Small intestine (tissue), 7 donors: ENCODE results near the gene CALHM1. TPM values are rescaled to one million over a fixed set of nuclear protein-coding genes. Genes with fewer than 3 reads are reported as not detected.
A peak's percentile ranks its signal among the peaks of the same experiment; 100 is the strongest.

Experiments used
- DNase-seq, 2 donors: peaks; one replicate each; pipeline versions ENCODE4 v3.0.0 to v3.0.0-alpha.2; 2013
- FAIRE-seq: peaks from 2 replicates; lab custom pipeline; 2012; peaks lifted over from hg19 to GRCh38; lab: Jason Lieb, UNC
- H3K27ac ChIP-seq, 3 donors: one replicate each; pipeline ENCODE4 v1.5.1; 2013; ENCODE audit warnings: low read length in 2 of 3, mild to moderate bottlenecking in 2 of 3, control low read depth in 1 of 3, inconsistent platforms in 1 of 3, low read depth in 1 of 3, moderate library complexity in 1 of 3
- H3K27me3 ChIP-seq, 3 donors: one replicate each; pipeline ENCODE4 v1.6.1; 2013; ENCODE audit warnings: low read length in 3 of 3, inconsistent platforms in 1 of 3; ENCODE audit not compliant: control insufficient read depth in 3 of 3, insufficient read depth in 3 of 3
- H3K36me3 ChIP-seq, 3 donors: one replicate each; pipeline ENCODE4 v1.6.1; 2013; ENCODE audit warnings: low read length in 3 of 3, inconsistent platforms in 1 of 3, low read depth in 1 of 3, mild to moderate bottlenecking in 1 of 3, moderate library complexity in 1 of 3; ENCODE audit not compliant: control insufficient read depth in 3 of 3, insufficient read depth in 2 of 3
- H3K4me1 ChIP-seq, 3 donors: one replicate each; pipeline ENCODE4 v1.6.1; 2013; ENCODE audit warnings: low read length in 2 of 3, inconsistent platforms in 1 of 3, low read depth in 1 of 3, mild to moderate bottlenecking in 1 of 3, moderate library complexity in 1 of 3; ENCODE audit not compliant: control insufficient read depth in 3 of 3, insufficient read depth in 2 of 3
- H3K4me3 ChIP-seq, 3 donors: one replicate each; pipeline ENCODE4 v1.5.1; 2013; ENCODE audit warnings: low read length in 3 of 3, control low read depth in 1 of 3, inconsistent platforms in 1 of 3, low read depth in 1 of 3, mild to moderate bottlenecking in 1 of 3, moderate library complexity in 1 of 3
- H3K9me3 ChIP-seq, 2 donors: one replicate each; pipeline ENCODE4 v1.6.1; 2013; ENCODE audit warnings: low read depth in 1 of 2, low read length in 1 of 2; ENCODE audit not compliant: control insufficient read depth in 2 of 2, insufficient read depth in 1 of 2
- WGBS, 3 donors: extraction: QIAGEN DNeasy Blood & Tissue Kit; methylation state at CpG; one replicate each; pipeline ENCODE4 v1.1.7; 2013; 5-methylcytosine and 5-hydroxymethylcytosine counted together
- polyA plus RNA-seq, 4 donors: library from polyadenylated mRNA; stranded (reverse) in 3 of 4; unstranded in 1 of 4; fragments of 200-250 nt in 3 of 4; fragments of 120-200 nt in 1 of 4; gene quantifications; one replicate each; pipeline versions ENCODE4 v1.2.1 to v1.2.3, GENCODE V29; 2013
- donor health status: healthy with polysubstance abuse.
- donor health status: control.
- donor health status: control.
- donor health status: Bipolar disorder and iron deficiency.
- donor health status: healthy.

The CALHM1 gene
- polyA plus RNA-seq, 4 donors, result 0.03 to 0.06 TPM; not detected in 2

- H3K4me1 ChIP-seq, result peaks cover 0 to 6% (median 0%) of the 10 kb centered on the region in 3 donors
- H3K4me3 ChIP-seq, result no peak overlapping the region
- H3K9me3 ChIP-seq, result no peaks in the 10 kb centered on the region
- DNase-seq (no peak), FAIRE-seq (no peak)
- H3K27ac ChIP-seq, result no peak overlapping the region
- H3K36me3 ChIP-seq, result peaks cover 8 to 59% (median 15%) of the 10 kb centered on the region in 3 donors
- 54 to 81% (median 79%) methylated on average over 1 of the region's 1 CpG for WGBS, 3 donors
- no peaks in the 10 kb centered on the region for H3K27me3 ChIP-seq
Measured at GRCh38 chr10:103448746-103449145, 10.0 kb downstream of the CALHM1 start.

- Histone ChIP-seq H3K36me3 (peaks cover 15 to 75% (median 21%) of the 10 kb centered on the region in 3 donors), H3K27me3 (no peaks in the 10 kb centered on the region), H3K27ac (no peak overlapping the region), H3K4me3 (no peak overlapping the region), H3K4me1 (no peaks in the 10 kb centered on the region), H3K9me3 (no peaks in the 10 kb centered on the region)
- WGBS, 3 donors, result 96 to 99% (median 97%) methylated on average over 23 of the region's 23 CpGs
- no peak for DNase-seq
- no peak for FAIRE-seq
Measured at GRCh38 chr10:103447187-103447586, 11.5 kb downstream of the CALHM1 start.

GRCh38 chr10:103445767-103446567, 12.7 kb downstream of the CALHM1 start:
- DNase-seq (no peak), FAIRE-seq (no peak)
- H3K36me3 ChIP-seq, result peaks cover 18 to 87% (median 28%) of the 10 kb centered on the region in 3 donors
- no peaks in the 10 kb centered on the region for H3K4me1 ChIP-seq
- H3K9me3 ChIP-seq, result no peaks in the 10 kb centered on the region
- H3K27me3 ChIP-seq, result no peaks in the 10 kb centered on the region
- H3K4me3 ChIP-seq, result no peak overlapping the region
- 61 to 82% (median 75%) methylated on average over 12 of the region's 12 CpGs for WGBS, 3 donors
- H3K27ac ChIP-seq, result peak overlapping the region in 2 of 3 donors; percentile 21 to 77

- H3K4me1 ChIP-seq, result no peaks in the 10 kb centered on the region
- H3K27me3 ChIP-seq, result no peaks in the 10 kb centered on the region
- no peak overlapping the region for H3K4me3 ChIP-seq
- H3K27ac ChIP-seq, result peak overlapping the region in 1 of 3 donors; percentile 77
- H3K36me3 ChIP-seq, result peaks cover 18 to 91% (median 29%) of the 10 kb centered on the region in 3 donors
- FAIRE-seq (no peak), DNase-seq (no peak)
- 81 to 94% (median 91%) methylated on average over 9 of the region's 9 CpGs for WGBS, 3 donors
- no peaks in the 10 kb centered on the region for H3K9me3 ChIP-seq
Measured at GRCh38 chr10:103445366-103445765, 13.3 kb downstream of the CALHM1 start.

- Histone ChIP-seq H3K4me3 (no peak overlapping the region), H3K9me3 (no peaks in the 10 kb centered on the region), H3K4me1 (no peaks in the 10 kb centered on the region), H3K27me3 (no peaks in the 10 kb centered on the region), H3K36me3 (peaks cover 18 to 92% (median 30%) of the 10 kb centered on the region in 3 donors), H3K27ac (peak overlapping the region in 1 of 3 donors; percentile 4)
- WGBS, 3 donors, result 82 to 87% (median 85%) methylated on average over 10 of the region's 10 CpGs
- DNase-seq (no peak), FAIRE-seq (no peak)
Measured at GRCh38 chr10:103444478-103444877, 14.2 kb downstream of the CALHM1 start.

- H3K27ac ChIP-seq, result no peak overlapping the region
- H3K4me1 ChIP-seq, result no peaks in the 10 kb centered on the region
- FAIRE-seq (no peak), DNase-seq (no peak)
- no peaks in the 10 kb centered on the region for H3K27me3 ChIP-seq
- no peak overlapping the region for H3K4me3 ChIP-seq
- no peaks in the 10 kb centered on the region for H3K9me3 ChIP-seq
- 88 to 95% (median 93%) methylated on average over 23 of the region's 23 CpGs for WGBS, 3 donors
- peaks cover 21 to 90% (median 30%) of the 10 kb centered on the region in 3 donors for H3K36me3 ChIP-seq
Measured at GRCh38 chr10:103443475-103444185, 15.1 kb downstream of the CALHM1 start.

GRCh38 chr10:103442031-103442461, 16.7 kb downstream of the CALHM1 start:
- Histone ChIP-seq H3K4me3 (no peak overlapping the region), H3K27ac (no peak overlapping the region), H3K27me3 (no peaks in the 10 kb centered on the region), H3K9me3 (no peaks in the 10 kb centered on the region), H3K36me3 (peaks cover 30 to 96% (median 32%) of the 10 kb centered on the region in 3 donors), H3K4me1 (no peaks in the 10 kb centered on the region)
- FAIRE-seq, result no peak
- no peak for DNase-seq
- WGBS, 3 donors, result 83 to 91% (median 85%) methylated on average over 13 of the region's 13 CpGs

- FAIRE-seq (no peak), DNase-seq (no peak)
- Histone ChIP-seq H3K36me3 (peaks cover 28 to 96% (median 32%) of the 10 kb centered on the region in 3 donors), H3K27me3 (no peaks in the 10 kb centered on the region), H3K27ac (no peak overlapping the region), H3K9me3 (no peaks in the 10 kb centered on the region), H3K4me1 (no peaks in the 10 kb centered on the region), H3K4me3 (no peak overlapping the region)
- WGBS, 3 donors, result 83 to 85% (median 83%) methylated on average over 8 of the region's 8 CpGs
Measured at GRCh38 chr10:103441611-103442010, 17.1 kb downstream of the CALHM1 start.
